H9 (cell line): ENCODE measurements around the gene GLCE. TPM values are rescaled to one million over a fixed set of nuclear protein-coding genes. Genes with fewer than 3 reads are reported as not detected.

Source experiments
- DNase-seq: peaks from one replicate; pipeline ENCODE4 v3.0.0-alpha.2; 2017
- H2AFZ ChIP-seq: one replicate; pipeline ENCODE4 v1.6.1; 2013; ENCODE audit warnings: mild to moderate bottlenecking, low read length, control low read depth, moderate library complexity
- H2AK5ac ChIP-seq: 2 replicates; pipeline ENCODE4 v1.6.1; 2013; ENCODE audit warnings: low read length, control low read depth, mixed read lengths; ENCODE audit not compliant: insufficient read length
- H2BK120ac ChIP-seq: one replicate; pipeline ENCODE4 v1.6.1; 2013; ENCODE audit warnings: low read depth, mild to moderate bottlenecking, low read length, control low read depth, inconsistent platforms; ENCODE audit not compliant: poor library complexity, severe bottlenecking
- H2BK12ac ChIP-seq: 2 replicates; pipeline ENCODE4 v1.6.1; 2013; ENCODE audit warnings: low read length, control low read depth, mixed read lengths, low read depth; ENCODE audit not compliant: insufficient read length
- H2BK15ac ChIP-seq: 2 replicates; pipeline ENCODE4 v1.6.1; 2013; ENCODE audit warnings: low read depth, low read length, control low read depth
- H2BK20ac ChIP-seq: one replicate; pipeline ENCODE4 v1.6.1; 2013; ENCODE audit warnings: low read depth, mild to moderate bottlenecking, low read length, control low read depth, inconsistent platforms; ENCODE audit not compliant: poor library complexity, severe bottlenecking
- H2BK5ac ChIP-seq: 2 replicates; pipeline ENCODE4 v1.6.1; 2013; ENCODE audit warnings: low read length, control low read depth, mixed read lengths; ENCODE audit not compliant: insufficient read length
- H3K14ac ChIP-seq: 2 replicates; pipeline ENCODE4 v1.6.1; 2013; ENCODE audit warnings: low read length, control low read depth; ENCODE audit not compliant: insufficient read depth
- H3K18ac ChIP-seq: 2 replicates; pipeline ENCODE4 v1.6.1; 2013; ENCODE audit warnings: low read depth, mild to moderate bottlenecking, mixed read lengths, low read length, control low read depth; ENCODE audit not compliant: insufficient read length
- H3K23ac ChIP-seq: 2 replicates; pipeline ENCODE4 v1.6.1; 2013; ENCODE audit warnings: low read length, control low read depth, mixed read lengths, low read depth; ENCODE audit not compliant: insufficient read length
- H3K23me2 ChIP-seq: 2 replicates; pipeline ENCODE4 v1.6.1; 2013; ENCODE audit warnings: low read depth, mild to moderate bottlenecking, mixed read lengths, low read length, control low read depth; ENCODE audit not compliant: insufficient read length, poor library complexity, severe bottlenecking
- H3K27ac ChIP-seq: 2 replicates; pipeline ENCODE4 v1.5.1; 2013; ENCODE audit warnings: low read length, control low read depth, mixed read lengths, low read depth; ENCODE audit not compliant: insufficient read length
- H3K27me3 ChIP-seq: 2 replicates; pipeline ENCODE4 v1.6.1; 2013; ENCODE audit warnings: low read length, control low read depth, inconsistent platforms; ENCODE audit not compliant: insufficient read depth
- H3K4ac ChIP-seq: 2 replicates; pipeline ENCODE4 v1.6.1; 2013; ENCODE audit warnings: low read depth, mild to moderate bottlenecking, control low read depth, inconsistent platforms, low read length, moderate library complexity
- H3K4me1 ChIP-seq: 2 replicates; pipeline ENCODE4 v1.6.1; 2013; ENCODE audit warnings: low read length, control low read depth, inconsistent platforms; ENCODE audit not compliant: insufficient read depth
- H3K4me2 ChIP-seq: 2 replicates; pipeline ENCODE4 v1.6.1; 2013; ENCODE audit warnings: low read length, control low read depth, mixed read lengths; ENCODE audit not compliant: insufficient read length, insufficient read depth
- H3K56ac ChIP-seq: 2 replicates; pipeline ENCODE4 v1.6.1; 2013; ENCODE audit warnings: low read depth, mild to moderate bottlenecking, mixed read lengths, low read length, control low read depth; ENCODE audit not compliant: insufficient read length
- H3K79me1 ChIP-seq: 2 replicates; pipeline ENCODE4 v1.6.1; 2013; ENCODE audit warnings: low read depth, mild to moderate bottlenecking, moderate library complexity, low read length, control low read depth, inconsistent platforms; ENCODE audit not compliant: insufficient read depth, poor library complexity, severe bottlenecking
- H3K79me2 ChIP-seq: 2 replicates; pipeline ENCODE4 v1.6.1; 2013; ENCODE audit warnings: low read length, control low read depth, inconsistent platforms; ENCODE audit not compliant: insufficient read depth
- H3K9ac ChIP-seq: 2 replicates; pipeline ENCODE4 v1.6.1; 2013; ENCODE audit warnings: low read length, control low read depth, mixed read lengths; ENCODE audit not compliant: insufficient read length; ENCODE audit errors: extremely low read depth
- H3K9me3 ChIP-seq: one replicate; pipeline ENCODE4 v1.6.1; 2013; ENCODE audit warnings: low read depth, low read length, inconsistent platforms; ENCODE audit not compliant: control insufficient read depth
- H3T11ph ChIP-seq: one replicate; pipeline ENCODE4 v1.6.1; 2013; ENCODE audit warnings: mild to moderate bottlenecking, low read length, control low read depth, inconsistent platforms
- H4K20me1 ChIP-seq: one replicate; pipeline ENCODE4 v1.6.1; 2013; ENCODE audit not compliant: control insufficient read depth, insufficient read length, insufficient read depth
- H4K5ac ChIP-seq: 2 replicates; pipeline ENCODE4 v1.6.1; 2013; ENCODE audit warnings: low read depth, mild to moderate bottlenecking, mixed read lengths, low read length, control low read depth; ENCODE audit not compliant: insufficient read length
- H4K8ac ChIP-seq: replicated peaks from 2 replicates; pipeline ENCODE4 v1.6.1; 2013; ENCODE audit warnings: low read length, control low read depth, mixed read lengths, low read depth; ENCODE audit not compliant: insufficient read length
- H4K91ac ChIP-seq: 2 replicates; pipeline ENCODE4 v1.6.1; 2013; ENCODE audit warnings: low read depth, mild to moderate bottlenecking, moderate library complexity, mixed read lengths, low read length, control low read depth; ENCODE audit not compliant: insufficient read length
- H3K27ac Mint-ChIP-seq, 3 experiments: 2 replicates in 2 of 3; 3 replicates in 1 of 3; pipeline ENCODE4 v1.8.0; 2020 to 2021; ENCODE audit warnings: mixed read lengths in 3 of 3, mild to moderate bottlenecking in 1 of 3, moderate library complexity in 1 of 3
- H3K27me3 Mint-ChIP-seq: 2 replicates; pipeline ENCODE4 v1.8.0; 2021; ENCODE audit warnings: low read depth, mild to moderate bottlenecking, moderate library complexity, mixed read lengths
- H3K36me3 Mint-ChIP-seq, 3 experiments: 2 replicates in 2 of 3; 3 replicates in 1 of 3; pipeline ENCODE4 v1.8.0; 2020 to 2021; ENCODE audit warnings: low read depth in 3 of 3, mixed read lengths in 3 of 3; ENCODE audit not compliant: insufficient read depth in 1 of 3
- H3K4me1 Mint-ChIP-seq, 2 experiments: 2 replicates each; pipeline ENCODE4 v1.8.0; 2020; ENCODE audit warnings: mixed read lengths in 2 of 2
- H3K4me3 Mint-ChIP-seq, 2 experiments: 2 replicates in 1 of 2; 3 replicates in 1 of 2; pipeline ENCODE4 v1.8.0; 2020 to 2021; ENCODE audit warnings: mild to moderate bottlenecking in 2 of 2, mixed read lengths in 2 of 2, moderate library complexity in 1 of 2
- H3K9me3 Mint-ChIP-seq, 2 experiments: 2 replicates in 1 of 2; 3 replicates in 1 of 2; pipeline ENCODE4 v1.8.0; 2020; ENCODE audit warnings: mild to moderate bottlenecking in 2 of 2, mixed read lengths in 2 of 2, moderate library complexity in 1 of 2
- WGBS: extraction: QIAGEN DNeasy Blood & Tissue Kit; methylation state at CpG from one replicate; pipeline ENCODE4 v1.1.7; 2013; ENCODE audit warnings: missing lambda C conversion rate, low lambda C conversion rate, mixed read lengths; ENCODE audit not compliant: insufficient read length; ENCODE audit errors: extremely low coverage; 5-methylcytosine and 5-hydroxymethylcytosine counted together
- total RNA-seq: library from RNA; stranded (reverse); gene quantifications from 2 replicates; pipeline ENCODE4 v1.2.1, GENCODE V29; 2021
- TF ChIP-seq, protein P1 (sequence below): fragments of 200-600 bp; sonication (generic); conservative IDR thresholded peaks from 3 replicates; pipeline ENCODE4 v1.8.0; 2021; ENCODE audit warnings: antibody characterized with exemption, mild to moderate bottlenecking

The GLCE gene
- total RNA-seq, 1 experiment from 2014 or later, result 12.2 TPM

DNA sequence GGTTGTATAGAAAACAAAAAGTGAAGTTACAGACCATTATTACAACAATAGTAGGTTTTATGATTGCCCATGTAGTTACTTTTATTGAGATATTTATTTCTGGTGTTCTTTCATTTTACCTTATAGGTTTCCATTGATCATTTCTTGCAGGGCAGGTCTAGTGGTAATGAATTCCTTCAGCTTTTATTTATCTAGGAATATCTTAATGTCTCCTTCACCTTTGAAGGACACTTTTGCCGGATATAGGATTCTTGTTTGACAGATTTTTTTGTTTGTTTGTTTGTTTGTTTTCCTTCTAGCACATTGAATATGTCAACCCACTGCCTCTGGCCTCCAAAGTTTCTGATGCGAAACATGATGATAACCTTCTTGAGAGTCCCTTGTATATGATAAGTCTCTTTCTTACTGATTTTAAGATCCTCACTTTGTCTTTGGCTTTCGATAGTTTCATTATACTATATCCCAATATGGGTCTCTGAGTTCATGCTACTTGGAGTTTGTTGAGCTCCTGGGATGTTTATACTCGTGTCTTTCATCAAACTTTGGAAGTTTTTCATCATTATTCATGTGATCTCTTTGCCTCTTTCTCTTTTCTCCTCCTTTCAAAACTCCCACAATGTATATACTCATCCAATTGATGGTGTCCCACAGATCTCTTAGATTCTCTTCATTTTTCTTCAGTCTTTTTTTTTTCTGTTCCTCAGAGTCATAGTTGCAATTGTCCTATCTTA is 62.8 kb downstream of the GLCE start:
- no peaks in the 10 kb centered on the region for H4K20me1 ChIP-seq
- H2BK5ac ChIP-seq, result no peak overlapping the region
- H3K27me3 ChIP-seq, result no peaks in the 10 kb centered on the region
- H3K23me2 ChIP-seq, result no peaks in the 10 kb centered on the region
- H3K23ac ChIP-seq, result no peak overlapping the region
- H4K5ac ChIP-seq, result no peak overlapping the region
- no peaks in the 10 kb centered on the region for H3K79me1 ChIP-seq
- H2BK12ac ChIP-seq, result no peak overlapping the region
- H3K14ac ChIP-seq, result no peak overlapping the region
- no peak overlapping the region for H3K9ac ChIP-seq
- H2AFZ ChIP-seq, result no peak overlapping the region
- H2AK5ac ChIP-seq, result no peak overlapping the region
- no peak overlapping the region for H3K4ac ChIP-seq
- DNase-seq, result no peak
- no peak overlapping the region for H4K91ac ChIP-seq
- no peak overlapping the region for H2BK15ac ChIP-seq
- H3K36me3 Mint-ChIP-seq, result peaks cover 0 to 25% (median 18%) of the 10 kb centered on the region in 3 experiments
- no peaks in the 10 kb centered on the region for H3K79me2 ChIP-seq
- TF ChIP-seq, protein P1, sequence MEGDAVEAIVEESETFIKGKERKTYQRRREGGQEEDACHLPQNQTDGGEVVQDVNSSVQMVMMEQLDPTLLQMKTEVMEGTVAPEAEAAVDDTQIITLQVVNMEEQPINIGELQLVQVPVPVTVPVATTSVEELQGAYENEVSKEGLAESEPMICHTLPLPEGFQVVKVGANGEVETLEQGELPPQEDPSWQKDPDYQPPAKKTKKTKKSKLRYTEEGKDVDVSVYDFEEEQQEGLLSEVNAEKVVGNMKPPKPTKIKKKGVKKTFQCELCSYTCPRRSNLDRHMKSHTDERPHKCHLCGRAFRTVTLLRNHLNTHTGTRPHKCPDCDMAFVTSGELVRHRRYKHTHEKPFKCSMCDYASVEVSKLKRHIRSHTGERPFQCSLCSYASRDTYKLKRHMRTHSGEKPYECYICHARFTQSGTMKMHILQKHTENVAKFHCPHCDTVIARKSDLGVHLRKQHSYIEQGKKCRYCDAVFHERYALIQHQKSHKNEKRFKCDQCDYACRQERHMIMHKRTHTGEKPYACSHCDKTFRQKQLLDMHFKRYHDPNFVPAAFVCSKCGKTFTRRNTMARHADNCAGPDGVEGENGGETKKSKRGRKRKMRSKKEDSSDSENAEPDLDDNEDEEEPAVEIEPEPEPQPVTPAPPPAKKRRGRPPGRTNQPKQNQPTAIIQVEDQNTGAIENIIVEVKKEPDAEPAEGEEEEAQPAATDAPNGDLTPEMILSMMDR, result no peak
- peaks cover 7 to 13% of the 10 kb centered on the region in 2 experiments; a peak in 4 of 5 replicates for H3K9me3 Mint-ChIP-seq
- no peaks in the 10 kb centered on the region for H3K27me3 Mint-ChIP-seq
- H3T11ph ChIP-seq, result no peak overlapping the region
- H3K4me1 Mint-ChIP-seq, result peaks cover 9 to 12% of the 10 kb centered on the region in 2 experiments
- no peak overlapping the region for H2BK120ac ChIP-seq
- no peak overlapping the region for H3K18ac ChIP-seq
- no peak overlapping the region for H3K4me3 Mint-ChIP-seq
- no peak overlapping the region for H3K4me2 ChIP-seq
- no peak overlapping the region for H3K27ac Mint-ChIP-seq
- H2BK20ac ChIP-seq, result no peak overlapping the region
- H3K56ac ChIP-seq, result no peak overlapping the region
- H3K27ac ChIP-seq, result no peak overlapping the region
- H3K4me1 ChIP-seq, result no peaks in the 10 kb centered on the region
- no peaks in the 10 kb centered on the region for H3K9me3 ChIP-seq
- no peak overlapping the region for H4K8ac ChIP-seq
- no CpG with 5 or more reads among the region's 4 CpGs for WGBS
